Measurements from ENCODE around the gene DCAF4L1. TPM values are rescaled to one million over a fixed set of nuclear protein-coding genes. Genes with fewer than 3 reads are reported as not detected.

The DCAF4L1 gene
- total RNA-seq, 1 experiment from 2014 or later = 0.68 TPM

DNA sequence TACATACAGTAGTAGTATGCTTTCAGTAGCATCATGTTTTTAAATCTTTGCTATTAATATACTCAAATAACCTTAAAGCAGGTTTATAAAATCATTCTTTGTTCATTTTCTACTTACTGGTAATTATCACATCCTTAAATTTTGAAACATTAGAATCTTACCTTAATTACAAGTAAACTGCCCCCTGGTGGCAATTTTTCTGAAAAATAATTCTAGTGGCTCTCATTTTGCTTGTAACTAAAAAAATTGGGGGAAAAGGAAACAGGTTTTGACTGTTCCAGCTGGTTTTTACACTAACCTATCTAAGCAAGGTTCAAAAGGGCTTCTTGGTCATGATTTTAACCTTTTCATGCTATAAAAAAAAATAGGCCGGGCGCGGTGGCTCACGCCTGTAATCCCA is 18.5 kb upstream of the DCAF4L1 start:
- no TSS peak for BruUV-seq (replicated peaks)
- no peak overlapping the region for H3K4me3 Mint-ChIP-seq (ENCODE audit: low read depth, unreplicated experiment)
- no peak overlapping the region for H3K27ac Mint-ChIP-seq (ENCODE audit: unreplicated experiment)
- no peaks in the 10 kb centered on the region for H3K4me1 Mint-ChIP-seq (ENCODE audit: low read depth, unreplicated experiment)
- TF ChIP-seq, protein P1, sequence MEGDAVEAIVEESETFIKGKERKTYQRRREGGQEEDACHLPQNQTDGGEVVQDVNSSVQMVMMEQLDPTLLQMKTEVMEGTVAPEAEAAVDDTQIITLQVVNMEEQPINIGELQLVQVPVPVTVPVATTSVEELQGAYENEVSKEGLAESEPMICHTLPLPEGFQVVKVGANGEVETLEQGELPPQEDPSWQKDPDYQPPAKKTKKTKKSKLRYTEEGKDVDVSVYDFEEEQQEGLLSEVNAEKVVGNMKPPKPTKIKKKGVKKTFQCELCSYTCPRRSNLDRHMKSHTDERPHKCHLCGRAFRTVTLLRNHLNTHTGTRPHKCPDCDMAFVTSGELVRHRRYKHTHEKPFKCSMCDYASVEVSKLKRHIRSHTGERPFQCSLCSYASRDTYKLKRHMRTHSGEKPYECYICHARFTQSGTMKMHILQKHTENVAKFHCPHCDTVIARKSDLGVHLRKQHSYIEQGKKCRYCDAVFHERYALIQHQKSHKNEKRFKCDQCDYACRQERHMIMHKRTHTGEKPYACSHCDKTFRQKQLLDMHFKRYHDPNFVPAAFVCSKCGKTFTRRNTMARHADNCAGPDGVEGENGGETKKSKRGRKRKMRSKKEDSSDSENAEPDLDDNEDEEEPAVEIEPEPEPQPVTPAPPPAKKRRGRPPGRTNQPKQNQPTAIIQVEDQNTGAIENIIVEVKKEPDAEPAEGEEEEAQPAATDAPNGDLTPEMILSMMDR (IDR thresholded peaks at IDR 0.05; ENCODE audit: unreplicated experiment) = peak; percentile 18
- intact Hi-C loops (cut with micrococcal nuclease; ENCODE audit: unreplicated experiment) = no loop called here
- no peaks in the 10 kb centered on the region for H3K36me3 Mint-ChIP-seq (ENCODE audit: insufficient read depth, unreplicated experiment)
- no peak for DNase-seq
- peaks cover under 1% of the 10 kb centered on the region for H3K9me3 Mint-ChIP-seq (ENCODE audit: low read depth, unreplicated experiment)
- H3K27me3 Mint-ChIP-seq (ENCODE audit: unreplicated experiment) = no peaks in the 10 kb centered on the region
- CTCF ChIA-PET = interaction anchor here (0.6 kb wide), 1 partner anchor 19 kb away, joined by 5 read pairs; no protein-coding TSS in a partner anchor

DNA sequence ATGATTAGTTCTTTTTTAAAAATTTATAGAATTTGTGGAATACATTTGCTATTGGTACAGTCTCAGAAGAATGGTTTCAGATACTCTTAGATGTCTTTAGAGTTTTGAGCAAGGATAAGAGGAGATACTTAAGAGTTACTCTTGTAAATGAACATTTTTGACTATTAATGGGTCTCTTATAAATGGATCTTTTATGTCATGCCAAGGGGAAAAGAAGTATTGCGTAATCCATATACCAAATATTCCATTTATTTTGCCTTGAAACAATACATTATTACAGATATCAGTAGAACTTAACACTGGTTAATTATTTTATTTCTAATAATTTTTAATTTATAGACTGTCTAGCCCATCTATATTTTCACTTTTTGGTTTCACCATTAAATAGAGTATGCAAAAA is 17.2 kb upstream of the DCAF4L1 start:
- Mint-ChIP-seq H3K4me1 (ENCODE audit: low read depth, unreplicated experiment) (no peaks in the 10 kb centered on the region), H3K36me3 (ENCODE audit: insufficient read depth, unreplicated experiment) (no peaks in the 10 kb centered on the region), H3K27me3 (ENCODE audit: unreplicated experiment) (no peaks in the 10 kb centered on the region), H3K27ac (ENCODE audit: unreplicated experiment) (no peak overlapping the region), H3K4me3 (ENCODE audit: low read depth, unreplicated experiment) (no peak overlapping the region), H3K9me3 (ENCODE audit: low read depth, unreplicated experiment) (peaks cover 2% of the 10 kb centered on the region)
- BruUV-seq (replicated peaks) = no TSS peak
- no peak for DNase-seq
- TF ChIP-seq, protein P1 (IDR thresholded peaks at IDR 0.05; ENCODE audit: unreplicated experiment) = no peak
- intact Hi-C loops (cut with micrococcal nuclease; ENCODE audit: unreplicated experiment) = no loop called here
- CTCF ChIA-PET = no interaction called here

DNA sequence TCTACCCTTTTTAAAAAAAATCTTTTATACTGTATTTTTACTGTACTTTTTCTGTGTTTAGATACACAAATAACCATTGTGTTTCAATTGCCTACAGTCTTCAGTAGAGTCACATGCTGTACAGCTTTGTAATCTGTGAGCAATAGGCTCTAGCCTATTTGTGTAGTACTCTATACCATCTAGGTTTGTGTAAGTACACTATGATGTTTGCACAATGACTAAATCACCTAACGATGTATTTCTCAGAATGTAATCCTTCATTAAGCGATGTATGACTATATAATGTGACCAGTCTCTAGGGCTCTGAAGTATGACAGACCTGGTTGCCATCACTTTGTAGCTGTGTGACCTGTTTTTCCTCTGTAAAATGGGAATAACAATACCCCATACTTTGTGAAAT is 14.2 kb upstream of the DCAF4L1 start:
- Mint-ChIP-seq H3K9me3 (ENCODE audit: low read depth, unreplicated experiment) (peaks cover 2% of the 10 kb centered on the region), H3K4me1 (ENCODE audit: low read depth, unreplicated experiment) (no peaks in the 10 kb centered on the region), H3K36me3 (ENCODE audit: insufficient read depth, unreplicated experiment) (no peaks in the 10 kb centered on the region), H3K27me3 (ENCODE audit: unreplicated experiment) (no peaks in the 10 kb centered on the region), H3K4me3 (ENCODE audit: low read depth, unreplicated experiment) (no peak overlapping the region), H3K27ac (ENCODE audit: unreplicated experiment) (no peak overlapping the region)
- BruUV-seq (replicated peaks) = no TSS peak
- TF ChIP-seq, protein P1 (IDR thresholded peaks at IDR 0.05; ENCODE audit: unreplicated experiment) = no peak
- DNase-seq = no peak
- intact Hi-C loops (cut with micrococcal nuclease; ENCODE audit: unreplicated experiment) = no loop called here
- CTCF ChIA-PET = no interaction called here

DNA sequence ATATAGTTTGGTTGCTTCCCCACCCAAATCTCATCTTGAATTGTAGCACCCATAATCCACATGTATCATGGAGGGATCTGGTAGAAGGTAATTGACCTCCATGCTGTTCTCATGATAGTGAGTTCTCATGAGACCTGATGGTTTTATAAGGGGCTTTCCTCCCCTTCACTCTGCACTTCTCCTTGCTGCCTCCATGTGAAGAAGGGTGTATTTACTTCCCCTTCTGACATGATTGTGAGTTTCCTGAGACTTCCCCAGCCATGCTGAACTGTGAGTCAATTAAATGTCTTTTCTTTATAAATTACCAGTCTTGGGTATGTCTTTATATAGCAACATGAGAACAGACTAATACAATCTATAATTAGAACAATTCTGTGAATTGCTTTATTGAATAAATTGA is 11.9 kb upstream of the DCAF4L1 start:
- Mint-ChIP-seq H3K4me1 (ENCODE audit: low read depth, unreplicated experiment) (no peaks in the 10 kb centered on the region), H3K9me3 (ENCODE audit: low read depth, unreplicated experiment) (peaks cover 2% of the 10 kb centered on the region), H3K4me3 (ENCODE audit: low read depth, unreplicated experiment) (no peak overlapping the region), H3K27me3 (ENCODE audit: unreplicated experiment) (no peaks in the 10 kb centered on the region), H3K36me3 (ENCODE audit: insufficient read depth, unreplicated experiment) (no peaks in the 10 kb centered on the region), H3K27ac (ENCODE audit: unreplicated experiment) (no peak overlapping the region)
- no TSS peak for BruUV-seq (replicated peaks)
- TF ChIP-seq, protein P1 (IDR thresholded peaks at IDR 0.05; ENCODE audit: unreplicated experiment) = no peak
- intact Hi-C loops (cut with micrococcal nuclease; ENCODE audit: unreplicated experiment) = no loop called here
- no peak for DNase-seq
- CTCF ChIA-PET = no interaction called here
